OCI-M2 (cell line): Measurements from ENCODE around the gene CIART.
"Not testable (repeated sequence)": the region's sequence is repeated elsewhere in the genome, so short reads cannot be mapped to it uniquely, and the experiment has no call there.

Source experiments
- DNase-seq: peaks from one replicate; lab custom pipeline; 2025; ENCODE audit not compliant: unreplicated experiment; lab: John Stamatoyannopoulos, UW

CIART gene

GRCh38 chr1:150281758-150282557, at the start of gene CIART:
CIART (plus strand) TSS chr1:150282554; CDS start chr1:150283268, 714 bp downstream.
- peak; percentile 22 for DNase-seq

- not testable (repeated sequence) for DNase-seq
Measured at GRCh38 chr1:150232921-150233320, 49.4 kb upstream of the CIART start.

- DNase-seq = no peak
Measured at GRCh38 chr1:150233359-150234308, 48.7 kb upstream of the CIART start.

GRCh38 chr1:150234309-150234565, 48.1 kb upstream of the CIART start:
- no peak for DNase-seq

- no peak for DNase-seq
Measured at GRCh38 chr1:150234566-150235293, 47.6 kb upstream of the CIART start.

- DNase-seq = no peak
Measured at GRCh38 chr1:150235294-150235851, 47.0 kb upstream of the CIART start.

- peak; percentile 72 for DNase-seq
Measured at GRCh38 chr1:150235852-150236613, 46.3 kb upstream of the CIART start, which contains the start of gene ANP32E. ANP32E (minus strand) TSS chr1:150236112; CDS start chr1:150235786, 326 bp downstream.

GRCh38 chr1:150236614-150237100, 45.7 kb upstream of the CIART start:
- DNase-seq = no peak

- DNase-seq = not testable (repeated sequence)
Measured at GRCh38 chr1:150237176-150237575, 45.2 kb upstream of the CIART start.

GRCh38 chr1:150237746-150238145, 44.6 kb upstream of the CIART start:
- DNase-seq = no peak

GRCh38 chr1:150243003-150243402, 39.4 kb upstream of the CIART start:
- DNase-seq = no peak

- DNase-seq = no peak
Measured at GRCh38 chr1:150249936-150250335, 32.4 kb upstream of the CIART start.

- no peak for DNase-seq
Measured at GRCh38 chr1:150256198-150256553, 26.2 kb upstream of the CIART start.

- no peak for DNase-seq
Measured at GRCh38 chr1:150256554-150257341, 25.6 kb upstream of the CIART start.

GRCh38 chr1:150257624-150258585, 24.4 kb upstream of the CIART start, which contains the start of gene CA14:
CA14 (plus strand) TSS chr1:150257774; CDS start chr1:150258129, 355 bp downstream.
- no peak for DNase-seq

- no peak for DNase-seq
Measured at GRCh38 chr1:150259217-150259616, 23.1 kb upstream of the CIART start.

- DNase-seq = no peak
Measured at GRCh38 chr1:150259758-150260669, 22.3 kb upstream of the CIART start.
